SJCRH30 (cell line): ENCODE measurements around the gene NOTCH3. TPM values are rescaled to one million over a fixed set of nuclear protein-coding genes. Genes with fewer than 3 reads are reported as not detected.

Source experiments
- DNase-seq, 2 experiments: peaks; one replicate each; pipeline ENCODE4 v3.0.0-alpha.2; 2015 to 2020
- H3K27ac ChIP-seq: fragments of 250-450 bp; sonication (Bioruptor Pico); 2 replicates; pipeline ENCODE4 v1.5.1; 2020; ENCODE audit warnings: mild to moderate bottlenecking, moderate library complexity
- H3K27me3 ChIP-seq: fragments of 250-450 bp; sonication (Bioruptor Pico); 2 replicates; pipeline ENCODE4 v1.5.1; 2020; ENCODE audit warnings: mild to moderate bottlenecking, moderate library complexity
- H3K36me3 ChIP-seq: fragments of 250-450 bp; sonication (Bioruptor Pico); 2 replicates; pipeline ENCODE4 v1.5.1; 2020; ENCODE audit warnings: mild to moderate bottlenecking, moderate library complexity
- H3K4me1 ChIP-seq: fragments of 250-450 bp; sonication (Bioruptor Pico); 2 replicates; pipeline ENCODE4 v1.5.1; 2020; ENCODE audit warnings: mild to moderate bottlenecking, moderate library complexity
- H3K4me3 ChIP-seq: fragments of 250-450 bp; sonication (Bioruptor Pico); 2 replicates; pipeline ENCODE4 v1.5.1; 2020; ENCODE audit warnings: mild to moderate bottlenecking, moderate library complexity
- H3K9me3 ChIP-seq: fragments of 250-450 bp; sonication (Bioruptor Pico); replicated peaks from 2 replicates; pipeline ENCODE4 v1.5.1; 2020; ENCODE audit warnings: mild to moderate bottlenecking, moderate library complexity
- total RNA-seq: library from RNA; depleted of rRNA; stranded (reverse); fragments of >200 nt; shearing (Covaris generic); gene quantifications from 2 replicates; pipeline ENCODE4 v1.2.3, GENCODE V29; 2014

NOTCH3 gene
- total RNA-seq, 1 experiment from 2014 or later, result 43.7 TPM

DNA sequence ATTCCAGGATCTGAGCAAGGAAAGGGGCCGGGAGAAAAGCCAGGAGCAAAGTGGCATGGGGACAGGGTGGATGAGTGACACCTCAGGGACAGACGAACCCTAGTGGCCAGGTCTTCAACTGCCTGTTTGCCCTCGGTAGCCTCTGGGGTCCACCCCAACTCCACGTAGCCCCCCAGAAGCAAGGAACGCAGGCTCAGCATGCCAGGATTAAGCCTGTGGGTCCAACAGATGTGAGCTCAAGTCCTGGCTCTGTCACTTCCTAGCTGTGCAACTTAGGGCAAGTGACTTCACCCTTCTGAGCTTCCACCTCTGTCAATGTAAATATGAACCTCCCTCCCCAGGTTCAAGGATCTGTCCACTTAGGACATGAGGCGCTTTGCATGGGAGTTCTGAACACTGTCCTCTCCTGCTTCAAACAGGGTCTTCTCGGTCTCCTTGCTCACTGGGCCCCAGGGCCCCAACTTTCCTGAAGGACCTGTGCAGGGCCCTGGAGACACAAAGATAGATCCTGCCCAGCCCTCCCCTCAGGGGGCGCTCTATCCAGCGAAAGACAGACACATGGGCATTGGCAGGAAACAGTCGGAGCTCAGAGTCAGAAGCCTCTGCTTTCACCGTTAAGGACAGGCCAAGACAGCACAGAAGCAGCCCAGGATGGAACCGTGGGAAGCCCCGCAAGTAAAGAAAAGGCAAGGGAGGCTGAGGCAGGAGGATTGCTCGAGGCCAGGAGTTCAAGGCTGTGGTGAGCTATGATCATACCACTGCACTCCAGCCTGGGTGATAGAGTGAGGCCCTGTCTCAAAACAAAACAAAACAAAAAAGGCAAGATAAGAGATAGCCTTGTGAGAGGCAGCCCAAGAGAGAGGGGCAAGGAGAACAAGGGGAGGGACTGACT, 80.4 kb downstream of the NOTCH3 start:
- Histone ChIP-seq H3K27me3 (no peaks in the 10 kb centered on the region), H3K4me3 (no peak overlapping the region), H3K9me3 (no peaks in the 10 kb centered on the region), H3K4me1 (peaks cover 5% of the 10 kb centered on the region; the same call in 1 of the 2 replicates), H3K36me3 (peaks cover 54% of the 10 kb centered on the region), H3K27ac (no peak overlapping the region)
- DNase-seq, result no peak

GRCh38 chr19:15118789-15119494, 81.9 kb downstream of the NOTCH3 start:
- Histone ChIP-seq H3K36me3 (peaks cover 67% of the 10 kb centered on the region), H3K9me3 (no peaks in the 10 kb centered on the region), H3K4me3 (no peak overlapping the region), H3K27me3 (no peaks in the 10 kb centered on the region), H3K27ac (no peak overlapping the region), H3K4me1 (no peaks in the 10 kb centered on the region)
- DNase-seq, result no peak

DNA sequence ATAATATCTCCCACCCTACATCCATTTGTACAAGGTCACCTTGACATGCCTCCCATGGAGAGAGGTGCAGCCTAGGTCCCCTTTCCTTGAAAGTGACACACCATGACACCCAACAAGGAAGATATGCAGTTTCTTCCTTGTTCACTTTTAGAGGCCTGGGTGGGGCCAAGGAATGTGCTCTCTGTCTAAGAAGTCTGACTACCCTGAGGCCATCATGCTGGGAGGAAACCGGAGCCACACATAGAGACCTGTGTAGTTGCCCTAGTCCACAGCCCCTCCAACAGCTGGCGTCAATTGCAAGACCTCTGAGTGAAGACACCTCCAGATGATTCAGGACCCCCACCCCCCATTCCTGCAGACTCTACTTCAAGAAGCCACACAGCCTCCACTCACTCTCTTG, 82.5 kb downstream of the NOTCH3 start:
- no peak for DNase-seq
- Histone ChIP-seq H3K9me3 (no peaks in the 10 kb centered on the region), H3K4me1 (no peaks in the 10 kb centered on the region), H3K4me3 (no peak overlapping the region), H3K36me3 (peaks cover 74% of the 10 kb centered on the region), H3K27me3 (no peaks in the 10 kb centered on the region), H3K27ac (no peak overlapping the region)

- no peaks in the 10 kb centered on the region for H3K27me3 ChIP-seq
- H3K36me3 ChIP-seq, result peaks cover 81% of the 10 kb centered on the region
- H3K9me3 ChIP-seq, result no peaks in the 10 kb centered on the region
- H3K4me1 ChIP-seq, result no peaks in the 10 kb centered on the region
- no peak overlapping the region for H3K27ac ChIP-seq
- no peak for DNase-seq
- no peak overlapping the region for H3K4me3 ChIP-seq
Measured at GRCh38 chr19:15116856-15117255, 83.9 kb downstream of the NOTCH3 start.

DNA sequence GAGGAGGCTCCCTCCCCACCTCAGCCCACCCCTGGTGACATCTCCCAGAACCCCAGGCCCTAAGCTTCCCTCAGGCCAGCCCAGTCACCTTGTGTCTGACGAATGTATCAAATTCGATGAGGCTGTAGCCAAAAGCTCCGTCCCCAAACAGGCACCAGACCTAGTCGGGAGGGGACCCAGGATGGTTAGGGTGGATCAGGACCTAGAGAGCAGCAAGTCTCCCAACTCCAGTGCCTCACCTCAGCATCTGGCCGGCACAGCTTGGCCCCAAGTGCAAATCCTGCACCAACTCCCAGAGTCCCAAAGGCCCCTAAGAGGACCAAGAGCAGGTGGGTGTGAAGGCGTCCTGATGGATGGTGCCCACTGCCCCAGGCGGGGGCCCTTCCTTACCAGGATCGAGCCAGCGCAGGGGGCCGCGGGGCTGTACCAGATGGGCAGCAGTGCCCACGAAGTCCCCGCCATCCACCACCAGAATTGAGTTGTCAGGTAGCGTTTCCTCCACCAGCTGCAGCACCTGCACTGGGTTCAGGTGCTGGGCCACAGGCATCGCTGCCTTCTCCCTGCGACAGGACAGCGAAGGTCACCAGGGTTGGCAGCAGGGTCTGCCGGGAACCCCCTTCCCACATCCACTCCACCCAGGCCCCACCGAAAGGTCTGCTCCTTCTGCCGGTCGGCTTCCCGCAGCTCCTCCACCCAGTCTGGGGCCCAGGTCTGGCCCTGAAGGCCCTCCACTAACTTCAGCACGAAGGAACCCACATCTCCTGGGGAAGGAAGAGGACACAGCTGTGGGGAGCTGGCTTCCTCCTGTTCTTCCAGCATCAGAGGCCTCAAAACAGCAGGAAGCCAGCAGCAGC, 84.8 kb downstream of the NOTCH3 start:
- no peaks in the 10 kb centered on the region for H3K9me3 ChIP-seq
- peaks cover 89% of the 10 kb centered on the region for H3K36me3 ChIP-seq
- H3K27ac ChIP-seq, result no peak overlapping the region
- H3K4me3 ChIP-seq, result no peak overlapping the region
- DNase-seq, result no peak
- H3K4me1 ChIP-seq, result no peaks in the 10 kb centered on the region
- H3K27me3 ChIP-seq, result no peaks in the 10 kb centered on the region

GRCh38 chr19:15115080-15115479, 85.7 kb downstream of the NOTCH3 start:
- H3K36me3 ChIP-seq, result peaks cover 93% of the 10 kb centered on the region
- no peak overlapping the region for H3K27ac ChIP-seq
- no peaks in the 10 kb centered on the region for H3K9me3 ChIP-seq
- H3K4me1 ChIP-seq, result no peaks in the 10 kb centered on the region
- no peak overlapping the region for H3K4me3 ChIP-seq
- H3K27me3 ChIP-seq, result no peaks in the 10 kb centered on the region
- no peak for DNase-seq

DNA sequence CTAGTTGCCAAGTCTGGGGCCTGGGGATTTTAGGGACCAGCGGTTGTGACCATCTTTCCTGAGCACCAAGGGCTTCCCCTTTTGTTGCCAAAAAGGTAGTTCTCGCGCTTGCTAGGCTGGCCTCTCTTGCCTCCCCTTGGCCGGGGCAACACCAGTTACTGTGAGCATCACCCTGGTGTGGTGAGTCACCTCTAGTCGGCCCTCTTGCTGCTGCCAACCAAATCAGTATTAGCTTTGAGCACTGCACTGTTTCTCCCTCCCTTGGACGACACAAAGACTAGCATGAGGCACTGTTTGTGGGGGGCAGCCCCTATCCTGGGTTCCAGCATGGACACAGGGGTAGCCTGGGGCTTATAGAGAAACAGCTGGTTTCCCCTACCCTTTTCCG, 86.6 kb downstream of the NOTCH3 start:
- Histone ChIP-seq H3K36me3 (peaks cover 87% of the 10 kb centered on the region), H3K9me3 (no peaks in the 10 kb centered on the region), H3K4me3 (no peak overlapping the region), H3K27me3 (no peaks in the 10 kb centered on the region), H3K4me1 (no peaks in the 10 kb centered on the region), H3K27ac (no peak overlapping the region)
- no peak for DNase-seq

GRCh38 chr19:15113245-15114152, 87.3 kb downstream of the NOTCH3 start:
- Histone ChIP-seq H3K9me3 (no peaks in the 10 kb centered on the region), H3K4me3 (no peak overlapping the region), H3K27me3 (no peaks in the 10 kb centered on the region), H3K4me1 (no peaks in the 10 kb centered on the region), H3K36me3 (peaks cover 85% of the 10 kb centered on the region), H3K27ac (no peak overlapping the region)
- DNase-seq, result no peak

- H3K9me3 ChIP-seq, result no peaks in the 10 kb centered on the region
- H3K27ac ChIP-seq, result no peak overlapping the region
- no peaks in the 10 kb centered on the region for H3K4me1 ChIP-seq
- peaks cover 75% of the 10 kb centered on the region for H3K36me3 ChIP-seq
- DNase-seq, result no peak
- H3K27me3 ChIP-seq, result no peaks in the 10 kb centered on the region
- H3K4me3 ChIP-seq, result no peak overlapping the region
Measured at GRCh38 chr19:15112385-15112784, 88.4 kb downstream of the NOTCH3 start.

- Histone ChIP-seq H3K4me1 (no peaks in the 10 kb centered on the region), H3K36me3 (peaks cover 70% of the 10 kb centered on the region), H3K4me3 (no peak overlapping the region), H3K9me3 (no peaks in the 10 kb centered on the region), H3K27ac (no peak overlapping the region), H3K27me3 (no peaks in the 10 kb centered on the region)
- no peak for DNase-seq
Measured at GRCh38 chr19:15111758-15112157, 89.0 kb downstream of the NOTCH3 start.

- Histone ChIP-seq H3K36me3 (peaks cover 60% of the 10 kb centered on the region), H3K9me3 (no peaks in the 10 kb centered on the region; the same call in 1 of the 2 replicates), H3K27me3 (no peaks in the 10 kb centered on the region), H3K4me3 (no peak overlapping the region), H3K27ac (no peak overlapping the region), H3K4me1 (no peaks in the 10 kb centered on the region)
- no peak for DNase-seq
Measured at GRCh38 chr19:15110418-15110815, 90.4 kb downstream of the NOTCH3 start.

GRCh38 chr19:15109768-15110417, 90.9 kb downstream of the NOTCH3 start:
- Histone ChIP-seq H3K27me3 (no peaks in the 10 kb centered on the region), H3K4me1 (no peaks in the 10 kb centered on the region), H3K4me3 (no peak overlapping the region), H3K27ac (no peak overlapping the region), H3K36me3 (peaks cover 54% of the 10 kb centered on the region), H3K9me3 (no peaks in the 10 kb centered on the region; the same call in 1 of the 2 replicates)
- no peak for DNase-seq
